Panc1 (cell line): ENCODE data around the gene TMEM37.

Experiments used
- CTCF ChIP-seq: fragments of 450-650 bp; IDR thresholded peaks from 2 replicates; pipeline ENCODE4 v1.5.1; 2017; ENCODE audit warnings: mild to moderate bottlenecking
- POLR2AphosphoS5 ChIP-seq: IDR thresholded peaks from 2 replicates; pipeline ENCODE4 v1.6.1; 2012; ENCODE audit warnings: mild to moderate bottlenecking, low read depth, low read length, moderate library complexity
- REST ChIP-seq, 2 experiments: IDR thresholded peaks; 2 replicates each; pipeline ENCODE4 v1.6.1; 2011 to 2012; ENCODE audit warnings: low read depth in 2 of 2, control low read depth in 1 of 2, low read length in 1 of 2, mild to moderate bottlenecking in 1 of 2, moderate library complexity in 1 of 2; ENCODE audit not compliant: insufficient read depth in 1 of 2

- TF ChIP-seq CTCF (no peak), REST (IDR thresholded peaks at IDR 0.05; ENCODE audit: insufficient read depth in 1 of 2, low read depth in 2 of 2, low read length in 1 of 2) (no peak), POLR2AphosphoS5 (no peak)
These were observed 34.0 kb downstream of the TMEM37 start for GRCh38 chr2:119465687-119466086.
